Right atrium auricular region (tissue), 2 donors: ENCODE results near the gene PSENEN. TPM values are rescaled to one million over a fixed set of nuclear protein-coding genes. Genes with fewer than 3 reads are reported as not detected.
A peak's percentile ranks its signal among the peaks of the same experiment; 100 is the strongest.

Source experiments
- DNase-seq: peaks from one replicate; pipeline ENCODE4 v3.0.0-alpha.2; 2019; ENCODE audit warnings: low spot score
- H3K27ac ChIP-seq, 2 donors: fragments of 200-600 bp; sonication (generic); 1 replicate in 1 of 2; 2 replicates in 1 of 2; pipeline ENCODE4 v1.5.1; 2016 to 2019
- H3K27me3 ChIP-seq, 2 donors: fragments of 200-600 bp; sonication (generic); one replicate each; pipeline versions ENCODE4 v1.5.1 to v1.6.0; 2017 to 2019
- H3K36me3 ChIP-seq: fragments of 200-600 bp; sonication (generic); one replicate; pipeline ENCODE4 v1.5.1; 2016
- H3K4me1 ChIP-seq, 2 donors: fragments of 200-600 bp; sonication (generic); one replicate each; pipeline versions ENCODE4 v1.5.1 to v1.6.0; 2017 to 2019
- H3K4me3 ChIP-seq, 2 donors: fragments of 200-600 bp; sonication (generic); 1 replicate in 1 of 2; 2 replicates in 1 of 2; pipeline ENCODE4 v1.5.1; 2017 to 2019; ENCODE audit warnings: mild to moderate bottlenecking in 1 of 2, moderate library complexity in 1 of 2
- H3K9me3 ChIP-seq, 2 donors: fragments of 200-600 bp; sonication (generic); one replicate each; pipeline ENCODE4 v1.5.1; 2019
- total RNA-seq, 2 donors: library from RNA; depleted of rRNA; stranded (reverse); fragments of >200 nt; gene quantifications; one replicate each; pipeline ENCODE4 v1.1.0, GENCODE V29; 2016
- TF ChIP-seq, protein P1 (sequence below), 2 donors: fragments of 200-600 bp; sonication (generic); IDR thresholded peaks; one replicate each; pipeline ENCODE4 v1.5.1; 2019; ENCODE audit warnings: antibody characterized with exemption in 2 of 2

PSENEN gene
- total RNA-seq, 2 donors from 2014 or later: 26.1 to 35.0 TPM

- Histone ChIP-seq H3K9me3 (no peaks in the 10 kb centered on the region), H3K4me3 (no peak overlapping the region), H3K27me3 (no peaks in the 10 kb centered on the region), H3K36me3 (no peaks in the 10 kb centered on the region), H3K4me1 (peaks cover 0 to 18% of the 10 kb centered on the region in 2 donors), H3K27ac (no peak overlapping the region)
- DNase-seq: no peak
- TF ChIP-seq, protein P1, sequence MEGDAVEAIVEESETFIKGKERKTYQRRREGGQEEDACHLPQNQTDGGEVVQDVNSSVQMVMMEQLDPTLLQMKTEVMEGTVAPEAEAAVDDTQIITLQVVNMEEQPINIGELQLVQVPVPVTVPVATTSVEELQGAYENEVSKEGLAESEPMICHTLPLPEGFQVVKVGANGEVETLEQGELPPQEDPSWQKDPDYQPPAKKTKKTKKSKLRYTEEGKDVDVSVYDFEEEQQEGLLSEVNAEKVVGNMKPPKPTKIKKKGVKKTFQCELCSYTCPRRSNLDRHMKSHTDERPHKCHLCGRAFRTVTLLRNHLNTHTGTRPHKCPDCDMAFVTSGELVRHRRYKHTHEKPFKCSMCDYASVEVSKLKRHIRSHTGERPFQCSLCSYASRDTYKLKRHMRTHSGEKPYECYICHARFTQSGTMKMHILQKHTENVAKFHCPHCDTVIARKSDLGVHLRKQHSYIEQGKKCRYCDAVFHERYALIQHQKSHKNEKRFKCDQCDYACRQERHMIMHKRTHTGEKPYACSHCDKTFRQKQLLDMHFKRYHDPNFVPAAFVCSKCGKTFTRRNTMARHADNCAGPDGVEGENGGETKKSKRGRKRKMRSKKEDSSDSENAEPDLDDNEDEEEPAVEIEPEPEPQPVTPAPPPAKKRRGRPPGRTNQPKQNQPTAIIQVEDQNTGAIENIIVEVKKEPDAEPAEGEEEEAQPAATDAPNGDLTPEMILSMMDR (IDR thresholded peaks at IDR 0.05): no peak
Observed at GRCh38 chr19:35713904-35714495, 31.5 kb upstream of the PSENEN start.

DNA sequence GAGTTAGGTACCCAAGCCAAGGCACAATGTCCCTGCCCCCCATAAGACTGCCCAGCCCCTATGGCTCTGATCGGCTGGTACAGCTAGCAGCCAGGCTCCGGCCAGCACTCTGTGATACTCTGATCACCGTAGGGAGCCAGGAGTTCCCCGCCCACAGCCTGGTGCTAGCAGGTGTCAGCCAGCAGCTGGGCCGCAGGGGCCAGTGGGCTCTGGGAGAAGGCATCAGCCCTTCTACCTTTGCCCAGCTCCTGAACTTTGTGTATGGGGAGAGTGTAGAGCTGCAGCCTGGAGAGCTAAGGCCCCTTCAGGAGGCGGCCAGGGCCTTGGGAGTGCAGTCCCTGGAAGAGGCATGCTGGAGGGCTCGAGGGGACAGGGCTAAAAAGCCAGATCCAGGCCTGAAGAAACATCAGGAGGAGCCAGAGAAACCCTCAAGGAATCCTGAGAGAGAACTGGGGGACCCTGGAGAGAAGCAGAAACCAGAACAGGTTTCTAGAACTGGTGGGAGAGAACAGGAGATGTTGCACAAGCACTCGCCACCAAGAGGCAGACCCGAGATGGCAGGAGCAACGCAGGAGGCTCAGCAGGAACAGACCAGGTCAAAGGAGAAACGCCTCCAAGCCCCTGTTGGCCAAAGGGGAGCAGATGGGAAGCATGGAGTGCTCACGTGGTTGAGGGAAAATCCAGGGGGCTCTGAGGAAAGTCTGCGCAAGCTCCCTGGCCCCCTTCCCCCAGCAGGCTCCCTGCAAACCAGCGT, 30.7 kb upstream of the PSENEN start:
- Histone ChIP-seq H3K4me1 (peaks cover 0 to 26% of the 10 kb centered on the region in 2 donors), H3K9me3 (no peaks in the 10 kb centered on the region), H3K27ac (no peak overlapping the region), H3K36me3 (peaks cover 2% of the 10 kb centered on the region), H3K4me3 (no peak overlapping the region), H3K27me3 (no peaks in the 10 kb centered on the region)
- no peak for DNase-seq
- TF ChIP-seq, protein P1 (IDR thresholded peaks at IDR 0.05): no peak

DNA sequence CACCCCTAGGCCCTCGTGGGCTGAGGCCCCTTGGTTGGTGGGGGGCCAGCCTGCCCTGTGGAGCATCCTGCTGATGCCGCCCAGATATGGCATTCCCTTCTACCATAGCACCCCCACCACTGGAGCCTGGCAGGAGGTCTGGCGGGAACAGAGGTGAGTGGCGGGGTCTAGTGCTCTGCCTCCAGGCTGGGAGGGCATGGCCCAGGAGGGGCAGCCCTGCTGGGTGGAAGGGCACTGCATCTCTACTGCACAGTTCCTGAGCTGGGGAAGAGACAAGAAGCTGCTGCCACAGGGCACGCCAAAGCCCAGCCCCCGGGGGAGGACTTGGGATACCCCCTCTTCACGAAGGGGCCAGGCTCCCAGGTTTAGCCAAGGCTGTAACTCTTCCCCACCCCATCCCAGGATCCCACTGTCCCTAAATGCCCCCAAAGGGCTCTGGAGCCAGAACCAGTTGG, 30.1 kb upstream of the PSENEN start:
- H3K36me3 ChIP-seq: peaks cover 7% of the 10 kb centered on the region
- DNase-seq: no peak
- H3K9me3 ChIP-seq: no peaks in the 10 kb centered on the region
- peaks cover 0 to 30% of the 10 kb centered on the region in 2 donors for H3K4me1 ChIP-seq
- H3K4me3 ChIP-seq: no peak overlapping the region
- TF ChIP-seq, protein P1 (IDR thresholded peaks at IDR 0.05): no peak
- no peak overlapping the region for H3K27ac ChIP-seq
- H3K27me3 ChIP-seq: no peaks in the 10 kb centered on the region

DNA sequence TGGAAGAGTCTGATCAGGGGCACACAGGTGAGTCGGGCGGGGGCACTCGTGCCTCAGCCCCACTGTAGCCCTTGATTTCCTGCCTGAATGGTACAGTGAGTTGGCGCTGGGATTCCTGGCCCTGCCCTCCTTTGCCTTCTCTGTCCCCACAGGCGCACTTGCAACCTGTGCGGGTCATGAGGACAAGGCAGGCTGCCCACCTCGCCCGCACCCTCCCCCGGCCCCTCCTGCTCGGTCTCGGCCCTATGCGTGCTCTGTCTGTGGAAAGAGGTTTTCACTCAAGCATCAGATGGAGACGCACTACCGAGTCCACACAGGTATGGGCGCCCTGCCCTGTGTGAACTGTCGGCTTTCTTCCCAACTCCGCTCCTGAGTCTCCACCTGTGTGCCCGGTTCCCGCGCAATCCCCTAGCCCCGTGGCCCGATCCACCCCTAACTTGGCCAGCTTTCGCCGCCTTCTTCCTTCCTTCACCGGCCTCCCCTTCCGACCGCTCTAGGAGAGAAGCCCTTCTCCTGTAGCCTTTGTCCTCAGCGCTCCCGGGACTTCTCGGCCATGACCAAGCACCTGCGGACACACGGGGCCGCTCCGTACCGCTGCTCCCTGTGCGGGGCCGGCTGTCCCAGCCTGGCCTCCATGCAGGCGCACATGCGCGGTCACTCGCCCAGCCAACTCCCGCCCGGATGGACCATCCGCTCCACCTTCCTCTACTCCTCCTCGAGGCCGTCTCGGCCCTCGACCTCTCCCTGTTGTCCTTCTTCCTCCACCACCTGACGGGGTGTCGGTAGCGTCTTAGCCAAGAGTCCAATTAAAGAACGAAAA, 29.3 kb upstream of the PSENEN start:
- DNase-seq: peak; percentile 69
- Histone ChIP-seq H3K27me3 (no peaks in the 10 kb centered on the region), H3K9me3 (no peaks in the 10 kb centered on the region), H3K36me3 (peaks cover 13% of the 10 kb centered on the region), H3K27ac (peak overlapping the region; percentile 87 to 93), H3K4me3 (peak overlapping the region; percentile 73 to 77), H3K4me1 (peaks cover 0 to 30% of the 10 kb centered on the region in 2 donors)
- TF ChIP-seq, protein P1 (IDR thresholded peaks at IDR 0.05): no peak

- Histone ChIP-seq H3K4me3 (peak overlapping the region; percentile 73 to 77), H3K4me1 (peaks cover 0 to 30% of the 10 kb centered on the region in 2 donors), H3K9me3 (no peaks in the 10 kb centered on the region), H3K27ac (peak overlapping the region; percentile 87 to 93), H3K27me3 (no peaks in the 10 kb centered on the region), H3K36me3 (peaks cover 20% of the 10 kb centered on the region)
- TF ChIP-seq, protein P1 (IDR thresholded peaks at IDR 0.05): peak; percentile 86 to 94
- peak; percentile 94 for DNase-seq
Observed at GRCh38 chr19:35716801-35717664, 28.4 kb upstream of the PSENEN start.
